ENCODE data around the gene PRKACB.

- TF ChIP-seq RFX5 (IDR thresholded peaks at IDR 0.05): no peak
- TF ChIP-seq SREBF2 (IDR thresholded peaks at IDR 0.05): no peak
- TF ChIP-seq, protein P1, sequence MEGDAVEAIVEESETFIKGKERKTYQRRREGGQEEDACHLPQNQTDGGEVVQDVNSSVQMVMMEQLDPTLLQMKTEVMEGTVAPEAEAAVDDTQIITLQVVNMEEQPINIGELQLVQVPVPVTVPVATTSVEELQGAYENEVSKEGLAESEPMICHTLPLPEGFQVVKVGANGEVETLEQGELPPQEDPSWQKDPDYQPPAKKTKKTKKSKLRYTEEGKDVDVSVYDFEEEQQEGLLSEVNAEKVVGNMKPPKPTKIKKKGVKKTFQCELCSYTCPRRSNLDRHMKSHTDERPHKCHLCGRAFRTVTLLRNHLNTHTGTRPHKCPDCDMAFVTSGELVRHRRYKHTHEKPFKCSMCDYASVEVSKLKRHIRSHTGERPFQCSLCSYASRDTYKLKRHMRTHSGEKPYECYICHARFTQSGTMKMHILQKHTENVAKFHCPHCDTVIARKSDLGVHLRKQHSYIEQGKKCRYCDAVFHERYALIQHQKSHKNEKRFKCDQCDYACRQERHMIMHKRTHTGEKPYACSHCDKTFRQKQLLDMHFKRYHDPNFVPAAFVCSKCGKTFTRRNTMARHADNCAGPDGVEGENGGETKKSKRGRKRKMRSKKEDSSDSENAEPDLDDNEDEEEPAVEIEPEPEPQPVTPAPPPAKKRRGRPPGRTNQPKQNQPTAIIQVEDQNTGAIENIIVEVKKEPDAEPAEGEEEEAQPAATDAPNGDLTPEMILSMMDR (IDR thresholded peaks at IDR 0.05): no peak
- TF ChIP-seq EP300 (IDR thresholded peaks at IDR 0.05): no peak
- TF ChIP-seq MAZ (IDR thresholded peaks at IDR 0.05; ENCODE audit: borderline replicate concordance, low read depth, low read length): no peak
- TF ChIP-seq JUNB (IDR thresholded peaks at IDR 0.05): no peak
- TF ChIP-seq, protein P2, sequence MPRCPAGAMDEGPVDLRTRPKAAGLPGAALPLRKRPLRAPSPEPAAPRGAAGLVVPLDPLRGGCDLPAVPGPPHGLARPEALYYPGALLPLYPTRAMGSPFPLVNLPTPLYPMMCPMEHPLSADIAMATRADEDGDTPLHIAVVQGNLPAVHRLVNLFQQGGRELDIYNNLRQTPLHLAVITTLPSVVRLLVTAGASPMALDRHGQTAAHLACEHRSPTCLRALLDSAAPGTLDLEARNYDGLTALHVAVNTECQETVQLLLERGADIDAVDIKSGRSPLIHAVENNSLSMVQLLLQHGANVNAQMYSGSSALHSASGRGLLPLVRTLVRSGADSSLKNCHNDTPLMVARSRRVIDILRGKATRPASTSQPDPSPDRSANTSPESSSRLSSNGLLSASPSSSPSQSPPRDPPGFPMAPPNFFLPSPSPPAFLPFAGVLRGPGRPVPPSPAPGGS (IDR thresholded peaks at IDR 0.05): no peak
- no peak for TF ChIP-seq NR3C1 (IDR thresholded peaks at IDR 0.05)
- TF ChIP-seq CEBPB (IDR thresholded peaks at IDR 0.05): no peak
- no peak for TF ChIP-seq CHD2 (IDR thresholded peaks at IDR 0.05; ENCODE audit: low read length, partially characterized antibody)
- TF ChIP-seq ZC3H11A (IDR thresholded peaks at IDR 0.05): no peak
- TF ChIP-seq RAD21 (conservative IDR thresholded peaks at IDR 0.05 in 1 of 2, IDR thresholded peaks at IDR 0.05 in 1 of 2): no peak
- TF ChIP-seq RNF2 (IDR thresholded peaks at IDR 0.05; ENCODE audit: borderline replicate concordance, low read depth): no peak
- TF ChIP-seq POLR2AphosphoS2 (conservative IDR thresholded peaks at IDR 0.05; ENCODE audit: low read length): no peak
These were observed 2.5 kb downstream of the PRKACB start for GRCh38 chr1:84146411-84147032.

Measured in A549 (cell line).